Measurements from ENCODE around the gene LCT. TPM values are rescaled to one million over a fixed set of nuclear protein-coding genes. Genes with fewer than 3 reads are reported as not detected.

Gene LCT
- total and polyA plus RNA-seq, 2 of the 13 experiments (the other 11 are each of a cell fraction or from before 2014, with no cell fraction given) = not detected

DNA sequence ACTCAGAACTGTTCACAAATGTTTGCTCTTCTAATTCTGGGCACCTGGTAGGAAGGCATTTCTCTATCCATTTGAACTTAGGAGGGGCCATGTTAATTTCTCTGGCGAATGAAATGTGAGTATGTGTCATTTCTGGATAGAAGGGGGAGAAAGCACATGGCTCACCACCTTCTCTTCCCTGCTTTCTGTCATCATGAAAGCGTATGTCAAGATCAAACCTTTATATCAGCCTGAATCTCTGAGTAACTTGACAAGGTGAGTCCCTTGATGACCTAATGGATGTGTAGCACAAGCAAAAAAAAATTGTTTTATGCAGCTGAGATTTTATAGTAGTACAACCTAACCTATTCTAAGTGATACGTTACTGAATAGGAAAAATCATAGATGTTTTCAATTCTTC lies 12.1 kb upstream of the LCT start (continued):
- no peak for TF ChIP-seq ZNF101 (CRISPR knock-in tag; IDR thresholded peaks at IDR 0.05; ENCODE audit: borderline replicate concordance, low read depth)

DNA sequence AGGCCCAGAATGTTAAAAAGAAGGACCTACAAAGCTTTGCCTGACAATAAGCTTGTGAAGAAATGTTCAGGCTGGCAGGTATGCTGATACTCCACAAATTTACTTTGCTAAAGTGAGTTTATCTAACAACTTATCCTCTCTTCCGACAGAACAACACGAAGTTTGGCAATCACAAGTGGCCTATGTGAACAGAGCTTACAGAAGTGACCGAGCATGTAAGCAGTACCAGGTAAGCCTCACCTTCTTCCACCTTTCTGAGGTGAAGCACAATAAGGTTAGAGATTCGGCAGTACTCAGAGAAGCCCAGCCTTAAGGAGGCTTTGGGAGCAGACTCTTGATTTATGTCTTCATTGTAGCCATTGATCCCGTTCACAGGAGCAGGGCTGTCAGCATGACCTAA lies 9.0 kb upstream of the LCT start:
- ATAC-seq (no peak), DNase-seq (ENCODE audit: low spot score) (no peak), FAIRE-seq (no peak)
- CTCF ChIA-PET (ENCODE audit: low intra/inter-chr PET ratio, low total read pairs) = no interaction called here
- Histone ChIP-seq H3K27ac (ENCODE audit: extremely low read length, insufficient read depth, low read length) (no peak overlapping the region), H3K4me1 (ENCODE audit: insufficient read depth, low read length) (peaks cover 9% of the 10 kb centered on the region), H3K9ac (ENCODE audit: insufficient read depth, low read depth, low read length) (no peak overlapping the region), H3K4me3 (replicated peaks in 1 of 3; ENCODE audit: insufficient read depth in 1 of 3, low read depth in 2 of 3, low read length in 3 of 3) (no peak overlapping the region), H4K20me1 (ENCODE audit: insufficient read depth, low read length) (no peaks in the 10 kb centered on the region), H3K27me3 (ENCODE audit: control insufficient read depth in 1 of 2, insufficient read depth in 2 of 2, low read length in 2 of 2) (no peaks in the 10 kb centered on the region), H3K4me2 (ENCODE audit: low read depth, low read length) (no peak overlapping the region), H3K36me3 (replicated peaks in 1 of 2; ENCODE audit: control insufficient read depth in 1 of 2, insufficient read depth in 2 of 2, low read length in 2 of 2) (no peaks in the 10 kb centered on the region; a peak in 1 of 5 replicates), H3K9me3 (ENCODE audit: low read length) (no peaks in the 10 kb centered on the region), H2AFZ (ENCODE audit: low read length) (no peak overlapping the region), H3K79me2 (ENCODE audit: insufficient read depth, low read length) (no peaks in the 10 kb centered on the region)
- in situ Hi-C loops (cut with HindIII; ENCODE audit: extremely low pct_ligation_motif_present, low pct_unique_long_range_greater_than_20kb) (no loop called here), intact Hi-C loops (cut with micrococcal nuclease; ENCODE audit: unreplicated experiment) (no loop called here)
- no TSS peak for BruUV-seq (replicated peaks)
- POLR2A ChIA-PET = no interaction called here
- TF ChIP-seq PHF5A (CRISPR knock-in tag; IDR thresholded peaks at IDR 0.05; ENCODE audit: low read depth, unreplicated experiment) = no peak
- no peak for TF ChIP-seq ZSCAN9 (CRISPR knock-in tag; IDR thresholded peaks at IDR 0.05; ENCODE audit: borderline replicate concordance)
- TF ChIP-seq SNAI1 (CRISPR knock-in tag; IDR thresholded peaks at IDR 0.05; ENCODE audit: borderline replicate concordance) = no peak
- no peak for TF ChIP-seq ZBTB21 (CRISPR knock-in tag; IDR thresholded peaks at IDR 0.05)
- no peak for TF ChIP-seq TSC22D2 (CRISPR knock-in tag; IDR thresholded peaks at IDR 0.05; ENCODE audit: borderline replicate concordance)
- TF ChIP-seq, protein P1, sequence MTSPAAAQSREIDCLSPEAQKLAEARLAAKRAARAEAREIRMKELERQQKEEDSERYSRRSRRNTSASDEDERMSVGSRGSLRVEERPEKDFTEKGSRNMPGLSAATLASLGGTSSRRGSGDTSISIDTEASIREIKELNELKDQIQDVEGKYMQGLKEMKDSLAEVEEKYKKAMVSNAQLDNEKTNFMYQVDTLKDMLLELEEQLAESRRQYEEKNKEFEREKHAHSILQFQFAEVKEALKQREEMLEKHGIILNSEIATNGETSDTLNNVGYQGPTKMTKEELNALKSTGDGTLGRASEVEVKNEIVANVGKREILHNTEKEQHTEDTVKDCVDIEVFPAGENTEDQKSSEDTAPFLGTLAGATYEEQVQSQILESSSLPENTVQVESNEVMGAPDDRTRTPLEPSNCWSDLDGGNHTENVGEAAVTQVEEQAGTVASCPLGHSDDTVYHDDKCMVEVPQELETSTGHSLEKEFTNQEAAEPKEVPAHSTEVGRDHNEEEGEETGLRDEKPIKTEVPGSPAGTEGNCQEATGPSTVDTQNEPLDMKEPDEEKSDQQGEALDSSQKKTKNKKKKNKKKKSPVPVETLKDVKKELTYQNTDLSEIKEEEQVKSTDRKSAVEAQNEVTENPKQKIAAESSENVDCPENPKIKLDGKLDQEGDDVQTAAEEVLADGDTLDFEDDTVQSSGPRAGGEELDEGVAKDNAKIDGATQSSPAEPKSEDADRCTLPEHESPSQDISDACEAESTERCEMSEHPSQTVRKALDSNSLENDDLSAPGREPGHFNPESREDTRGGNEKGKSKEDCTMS (CRISPR knock-in tag; conservative IDR thresholded peaks at IDR 0.05) = no peak
- no peak for TF ChIP-seq ZNF432 (CRISPR knock-in tag; IDR thresholded peaks at IDR 0.05; ENCODE audit: borderline replicate concordance)
- TF ChIP-seq PAX8 (CRISPR knock-in tag; IDR thresholded peaks at IDR 0.05; ENCODE audit: borderline replicate concordance) = no peak
- TF ChIP-seq SALL2 (CRISPR knock-in tag; IDR thresholded peaks at IDR 0.05) = no peak
- TF ChIP-seq CHCHD3 (CRISPR knock-in tag; IDR thresholded peaks at IDR 0.05) = no peak
- no peak for TF ChIP-seq HES4 (CRISPR knock-in tag; IDR thresholded peaks at IDR 0.05; ENCODE audit: borderline replicate concordance)
- TF ChIP-seq, protein P2, sequence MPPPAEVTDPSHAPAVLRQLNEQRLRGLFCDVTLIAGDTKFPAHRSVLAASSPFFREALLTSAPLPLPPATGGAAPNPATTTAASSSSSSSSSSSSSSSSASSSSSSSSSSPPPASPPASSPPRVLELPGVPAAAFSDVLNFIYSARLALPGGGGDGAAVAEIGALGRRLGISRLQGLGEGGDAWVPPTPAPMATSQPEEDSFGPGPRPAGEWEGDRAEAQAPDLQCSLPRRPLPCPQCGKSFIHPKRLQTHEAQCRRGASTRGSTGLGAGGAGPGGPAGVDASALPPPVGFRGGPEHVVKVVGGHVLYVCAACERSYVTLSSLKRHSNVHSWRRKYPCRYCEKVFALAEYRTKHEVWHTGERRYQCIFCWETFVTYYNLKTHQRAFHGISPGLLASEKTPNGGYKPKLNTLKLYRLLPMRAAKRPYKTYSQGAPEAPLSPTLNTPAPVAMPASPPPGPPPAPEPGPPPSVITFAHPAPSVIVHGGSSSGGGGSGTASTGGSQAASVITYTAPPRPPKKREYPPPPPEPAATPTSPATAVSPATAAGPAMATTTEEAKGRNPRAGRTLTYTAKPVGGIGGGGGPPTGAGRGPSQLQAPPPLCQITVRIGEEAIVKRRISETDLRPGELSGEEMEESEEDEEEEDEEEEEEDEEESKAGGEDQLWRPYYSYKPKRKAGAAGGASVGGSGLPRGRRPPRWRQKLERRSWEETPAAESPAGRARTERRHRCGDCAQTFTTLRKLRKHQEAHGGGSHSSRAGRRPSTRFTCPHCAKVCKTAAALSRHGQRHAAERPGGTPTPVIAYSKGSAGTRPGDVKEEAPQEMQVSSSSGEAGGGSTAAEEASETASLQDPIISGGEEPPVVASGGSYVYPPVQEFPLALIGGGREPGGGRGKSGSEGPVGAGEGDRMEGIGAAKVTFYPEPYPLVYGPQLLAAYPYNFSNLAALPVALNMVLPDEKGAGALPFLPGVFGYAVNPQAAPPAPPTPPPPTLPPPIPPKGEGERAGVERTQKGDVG (CRISPR knock-in tag; IDR thresholded peaks at IDR 0.05; ENCODE audit: borderline replicate concordance) = no peak
- TF ChIP-seq ZFP82 (CRISPR knock-in tag; IDR thresholded peaks at IDR 0.05; ENCODE audit: borderline replicate concordance) = no peak
- TF ChIP-seq MATR3 (CRISPR knock-in tag; IDR thresholded peaks at IDR 0.05) = no peak
- 55% methylated on average over 5 of the region's 5 CpGs for WGBS (ENCODE audit: low lambda C conversion rate)

Data from HepG2 (cell line).